Ishikawa (cell line): ENCODE measurements around the gene OR9I1.

Source experiments
- EP300 ChIP-seq: IDR thresholded peaks from 2 replicates; pipeline ENCODE4 v1.6.1; 2012; ENCODE audit warnings: borderline replicate concordance
- FOXM1 ChIP-seq: IDR thresholded peaks from 2 replicates; pipeline ENCODE4 v1.6.1; 2012; ENCODE audit warnings: low read depth, borderline replicate concordance
- MAX ChIP-seq: IDR thresholded peaks from 2 replicates; pipeline ENCODE4 v1.6.1; 2012
- NFIC ChIP-seq: IDR thresholded peaks from 2 replicates; pipeline ENCODE4 v1.6.1; 2012
- RAD21 ChIP-seq: IDR thresholded peaks from 2 replicates; pipeline ENCODE4 v1.6.1; 2012; ENCODE audit warnings: low read depth
- TCF12 ChIP-seq: IDR thresholded peaks from 2 replicates; pipeline ENCODE4 v1.6.1; 2012; ENCODE audit warnings: low read depth
- TEAD4 ChIP-seq: IDR thresholded peaks from 2 replicates; pipeline ENCODE4 v1.6.1; 2012
- YY1 ChIP-seq: IDR thresholded peaks from 2 replicates; pipeline ENCODE4 v1.6.1; 2012; ENCODE audit warnings: low read depth
- TF ChIP-seq, protein P1 (sequence below): IDR thresholded peaks from 2 replicates; pipeline ENCODE4 v1.6.1; 2012; ENCODE audit warnings: low read depth, mild to moderate bottlenecking

DNA sequence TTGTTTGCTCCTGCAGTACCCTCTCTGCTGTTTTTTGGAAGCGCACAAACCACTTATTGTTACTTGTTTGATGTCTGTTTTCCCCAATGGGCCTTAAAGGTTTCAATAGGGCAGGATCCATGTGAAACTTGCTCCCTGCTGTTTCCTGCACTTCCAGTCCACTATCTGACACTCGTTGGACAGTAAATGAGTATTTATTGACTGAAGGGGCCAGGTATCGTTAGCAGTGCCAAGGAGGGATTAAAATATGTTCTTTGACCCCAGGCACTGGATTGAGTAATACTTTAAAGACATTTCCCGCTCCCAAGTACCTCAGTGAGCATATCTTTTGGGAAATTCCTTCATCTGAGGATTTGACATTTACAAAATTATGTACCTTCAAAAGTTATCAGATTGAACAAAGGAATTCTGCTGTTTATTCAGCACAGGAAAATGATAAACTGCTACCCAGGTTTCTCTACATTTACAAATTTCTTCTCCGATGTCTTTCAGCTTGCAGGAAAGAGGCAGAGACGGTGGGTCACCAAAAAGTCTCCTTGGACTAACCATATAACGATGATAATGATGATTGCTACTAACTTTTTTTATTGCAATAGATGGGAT lies 40.3 kb upstream of the OR9I1 start:
- TF ChIP-seq EP300 (no peak), RAD21 (no peak), YY1 (no peak), TCF12 (no peak), FOXM1 (no peak), NFIC (no peak), MAX (no peak), TEAD4 (no peak)
- TF ChIP-seq, protein P1, sequence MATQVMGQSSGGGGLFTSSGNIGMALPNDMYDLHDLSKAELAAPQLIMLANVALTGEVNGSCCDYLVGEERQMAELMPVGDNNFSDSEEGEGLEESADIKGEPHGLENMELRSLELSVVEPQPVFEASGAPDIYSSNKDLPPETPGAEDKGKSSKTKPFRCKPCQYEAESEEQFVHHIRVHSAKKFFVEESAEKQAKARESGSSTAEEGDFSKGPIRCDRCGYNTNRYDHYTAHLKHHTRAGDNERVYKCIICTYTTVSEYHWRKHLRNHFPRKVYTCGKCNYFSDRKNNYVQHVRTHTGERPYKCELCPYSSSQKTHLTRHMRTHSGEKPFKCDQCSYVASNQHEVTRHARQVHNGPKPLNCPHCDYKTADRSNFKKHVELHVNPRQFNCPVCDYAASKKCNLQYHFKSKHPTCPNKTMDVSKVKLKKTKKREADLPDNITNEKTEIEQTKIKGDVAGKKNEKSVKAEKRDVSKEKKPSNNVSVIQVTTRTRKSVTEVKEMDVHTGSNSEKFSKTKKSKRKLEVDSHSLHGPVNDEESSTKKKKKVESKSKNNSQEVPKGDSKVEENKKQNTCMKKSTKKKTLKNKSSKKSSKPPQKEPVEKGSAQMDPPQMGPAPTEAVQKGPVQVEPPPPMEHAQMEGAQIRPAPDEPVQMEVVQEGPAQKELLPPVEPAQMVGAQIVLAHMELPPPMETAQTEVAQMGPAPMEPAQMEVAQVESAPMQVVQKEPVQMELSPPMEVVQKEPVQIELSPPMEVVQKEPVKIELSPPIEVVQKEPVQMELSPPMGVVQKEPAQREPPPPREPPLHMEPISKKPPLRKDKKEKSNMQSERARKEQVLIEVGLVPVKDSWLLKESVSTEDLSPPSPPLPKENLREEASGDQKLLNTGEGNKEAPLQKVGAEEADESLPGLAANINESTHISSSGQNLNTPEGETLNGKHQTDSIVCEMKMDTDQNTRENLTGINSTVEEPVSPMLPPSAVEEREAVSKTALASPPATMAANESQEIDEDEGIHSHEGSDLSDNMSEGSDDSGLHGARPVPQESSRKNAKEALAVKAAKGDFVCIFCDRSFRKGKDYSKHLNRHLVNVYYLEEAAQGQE, result no peak
